ENCODE measurements around the gene IRX4.

IRX4 gene

DNA sequence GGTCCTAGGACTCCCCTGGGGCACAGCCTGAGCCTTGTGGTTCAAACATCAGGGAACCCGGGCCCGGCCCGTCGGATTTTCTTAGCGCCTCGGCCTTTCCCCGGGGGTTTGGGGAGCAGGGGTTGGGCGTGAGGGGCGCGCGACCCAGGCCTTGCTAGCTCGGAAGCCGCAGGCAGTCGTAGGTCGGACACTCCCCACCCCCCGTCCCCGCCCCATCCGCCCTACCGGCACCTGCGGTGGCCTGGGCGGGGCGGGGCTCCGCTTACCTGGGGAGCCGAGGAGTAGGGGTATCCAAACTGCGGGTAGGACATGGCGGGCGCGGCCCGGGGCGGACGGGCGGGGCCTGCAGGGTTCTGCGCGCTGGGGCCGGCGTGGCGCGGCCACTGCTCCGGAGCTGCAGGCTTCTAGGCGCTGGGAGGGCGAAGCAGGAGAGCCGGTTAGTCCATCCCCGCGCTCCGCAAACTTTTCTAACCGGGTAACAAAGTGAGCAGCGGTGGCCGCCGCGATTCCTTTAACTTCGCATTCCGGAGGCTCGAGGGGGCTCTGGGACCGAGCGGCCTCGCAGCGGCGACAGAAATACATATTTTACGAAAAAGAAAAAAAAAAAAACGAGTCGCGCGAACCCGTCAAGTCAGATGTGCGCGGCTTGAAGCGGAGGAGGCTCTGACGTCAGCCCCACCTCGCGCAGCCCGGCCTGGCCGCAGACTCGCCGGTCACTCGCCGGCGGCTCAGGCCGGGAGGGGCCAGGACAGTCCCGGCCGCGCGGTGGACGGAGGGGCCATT, at the start of gene IRX4:
IRX4 (minus strand) TSS at position 589 of the 783 bp plus-strand sequence; CDS start at position 311, 278 bp downstream.
- FAIRE-seq: no peak

DNA sequence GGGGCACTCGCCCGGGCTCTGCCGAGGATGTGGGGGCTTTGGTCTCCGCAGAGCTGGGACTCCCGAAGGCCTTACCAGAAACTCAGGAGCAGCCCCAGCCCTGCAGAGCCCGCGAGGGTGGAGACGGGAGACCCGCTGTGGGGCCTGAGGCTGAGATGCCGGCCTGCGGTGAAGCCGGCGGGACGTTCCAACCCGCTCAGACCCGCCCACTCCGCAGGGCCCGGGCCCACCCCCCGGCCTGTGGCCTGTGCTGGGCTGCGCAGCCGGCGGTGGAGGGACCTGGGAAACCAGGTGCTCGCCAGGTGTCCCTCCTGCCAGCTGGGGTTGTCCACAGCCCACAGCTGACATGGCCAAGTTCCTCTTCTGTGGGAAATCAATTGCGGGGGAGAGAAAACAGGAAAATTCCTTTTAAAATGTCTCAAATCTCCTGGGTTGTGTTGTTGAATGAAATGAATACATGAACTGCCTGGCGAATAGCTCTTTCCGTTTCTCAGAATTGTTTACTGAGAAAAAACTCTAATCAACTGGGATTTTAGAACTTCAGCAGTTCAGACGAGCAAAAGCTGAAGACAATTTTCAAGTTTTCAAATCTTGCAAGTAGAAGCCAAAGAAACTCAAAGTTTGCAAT, 49.0 kb upstream of the IRX4 start:
- no peak for FAIRE-seq

DNA sequence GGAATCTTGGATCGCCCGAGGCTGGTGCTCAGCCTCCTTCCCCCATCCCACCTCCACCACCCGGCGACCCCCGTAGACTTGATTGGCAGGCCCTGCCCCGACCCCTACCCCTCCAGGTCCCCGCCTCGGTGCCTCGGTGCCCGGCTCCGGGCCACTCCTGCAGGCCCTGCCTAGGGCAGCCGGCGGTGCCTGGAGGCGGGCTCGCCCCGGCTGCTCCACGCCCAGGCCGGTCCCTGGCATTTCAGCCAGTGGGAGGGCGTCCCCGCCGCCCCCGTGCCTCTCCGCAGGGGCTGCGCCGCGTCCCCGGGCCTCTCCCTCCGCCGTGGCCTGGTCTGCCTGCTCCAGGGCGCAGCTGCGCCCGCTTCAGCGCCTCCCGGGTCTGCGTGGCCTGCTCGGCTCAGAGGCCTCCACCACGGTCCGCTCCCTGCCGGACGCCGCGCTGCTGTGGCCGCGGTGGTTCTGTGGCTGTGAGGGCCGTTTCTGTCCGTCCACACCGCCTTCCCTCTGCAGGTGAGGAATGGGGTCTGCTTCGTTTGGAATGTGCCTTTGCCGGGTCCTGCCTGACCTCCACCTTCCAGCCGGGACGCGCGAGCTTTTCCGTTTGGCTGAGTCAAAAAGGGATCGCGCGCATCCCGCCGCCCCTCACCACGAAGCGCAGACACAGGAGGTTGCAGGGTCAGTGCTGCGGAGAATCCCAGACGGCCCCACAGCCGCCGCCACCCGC, 48.3 kb upstream of the IRX4 start:
- no peak for FAIRE-seq

DNA sequence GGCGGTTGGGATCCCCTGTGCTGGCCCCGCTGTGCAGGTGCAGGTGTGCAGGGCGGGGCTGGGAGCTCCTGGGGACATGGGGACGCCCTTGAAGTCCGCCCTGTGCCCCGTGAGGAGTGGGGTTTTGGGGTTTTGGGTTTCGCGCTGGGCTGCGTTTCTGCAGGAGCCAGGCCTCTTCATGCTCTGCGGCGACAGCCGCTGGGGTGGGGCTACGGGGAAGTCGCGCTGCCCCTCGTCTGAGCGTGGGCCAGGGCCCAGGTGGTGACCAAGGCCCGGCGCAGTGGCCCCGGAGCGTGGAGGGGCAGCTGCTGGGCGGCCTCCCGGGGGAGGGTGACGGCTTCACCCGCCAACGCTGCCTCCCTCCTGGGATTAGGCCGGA, 47.8 kb upstream of the IRX4 start:
- FAIRE-seq: no peak

DNA sequence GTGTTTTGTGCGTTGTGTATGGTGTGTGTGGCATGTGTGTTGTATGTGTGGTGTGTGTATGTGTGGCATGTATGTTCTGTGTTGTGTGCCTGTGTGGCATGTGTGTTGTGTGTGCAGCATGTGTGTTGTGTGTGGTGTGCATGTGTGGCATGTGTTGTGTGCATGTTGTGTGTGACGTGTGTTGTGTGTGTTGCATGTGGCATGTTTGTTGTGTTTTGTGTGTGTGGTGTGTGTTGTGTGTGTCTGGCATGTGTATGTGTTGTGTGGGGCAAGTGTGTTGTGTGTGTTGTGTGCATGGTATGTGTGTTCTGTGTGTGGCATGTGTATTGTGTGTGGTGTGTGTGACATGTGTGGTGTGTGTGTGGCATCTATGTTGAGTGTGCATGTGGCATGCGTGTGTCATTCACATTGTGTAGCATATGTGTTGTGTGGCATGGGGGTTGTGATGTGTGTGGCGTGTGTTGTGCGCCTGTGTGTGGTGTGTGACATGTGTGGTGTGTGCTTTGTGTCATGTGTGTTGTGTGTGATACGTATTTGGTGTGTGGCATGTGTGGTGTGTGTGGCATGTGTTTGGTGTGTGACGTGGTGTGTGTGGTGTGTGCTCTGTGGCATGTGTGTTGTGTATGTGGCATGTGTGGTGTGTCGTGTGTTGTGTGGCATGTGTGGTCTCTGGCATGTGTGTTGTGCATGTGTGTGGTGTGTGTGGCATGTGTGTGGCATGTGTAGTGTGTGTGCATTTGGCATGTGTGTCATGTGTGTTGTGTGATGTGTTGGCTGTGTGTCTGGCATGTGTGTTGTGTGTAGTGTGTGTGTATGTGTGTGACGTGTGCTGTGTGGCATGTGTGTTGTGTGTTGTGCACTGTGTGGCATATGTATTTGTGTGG, 46.6 kb upstream of the IRX4 start:
- no peak for FAIRE-seq

DNA sequence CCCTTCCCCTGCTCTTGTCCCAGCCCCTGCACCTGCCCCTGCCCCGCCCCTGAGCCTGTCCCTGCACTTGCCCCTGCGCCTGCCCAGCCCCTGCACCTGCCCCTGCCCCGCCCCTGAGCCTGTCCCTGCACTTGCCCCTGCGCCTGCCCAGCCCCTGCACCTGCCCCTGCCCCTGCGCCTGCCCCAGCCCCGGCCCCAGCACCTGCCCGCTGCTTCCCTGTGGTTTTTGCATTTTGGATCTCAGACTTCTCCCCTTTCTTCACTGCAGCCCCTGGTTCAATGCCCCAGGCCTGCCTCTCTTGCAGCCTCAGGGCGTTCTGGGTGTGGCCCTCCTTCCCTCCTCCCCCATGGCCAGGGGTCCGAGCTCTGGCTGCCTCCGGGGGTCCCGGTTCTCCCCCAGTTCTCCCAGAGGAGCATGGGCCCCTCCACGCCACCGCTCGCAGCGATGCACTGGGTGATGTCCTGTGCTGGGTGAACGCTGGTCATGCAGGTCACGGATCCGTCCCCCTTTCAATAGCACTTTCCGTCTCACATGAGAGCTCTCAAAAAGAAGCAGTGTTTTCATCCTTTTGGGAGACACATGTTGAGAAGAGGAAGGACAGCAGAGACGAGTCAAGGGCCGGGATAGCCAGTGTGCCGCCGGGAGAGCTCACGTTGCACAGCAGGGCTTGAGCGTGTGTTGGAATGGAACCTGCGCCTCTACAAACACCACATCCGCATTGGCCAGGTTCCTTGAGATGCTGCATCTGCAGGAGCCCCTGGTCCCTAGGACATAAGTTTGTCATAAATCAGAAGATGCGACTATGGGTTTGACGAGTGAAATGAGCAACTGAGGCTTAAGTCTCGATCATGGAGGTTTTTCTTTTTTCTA, 44.0 kb upstream of the IRX4 start:
- FAIRE-seq: no peak

DNA sequence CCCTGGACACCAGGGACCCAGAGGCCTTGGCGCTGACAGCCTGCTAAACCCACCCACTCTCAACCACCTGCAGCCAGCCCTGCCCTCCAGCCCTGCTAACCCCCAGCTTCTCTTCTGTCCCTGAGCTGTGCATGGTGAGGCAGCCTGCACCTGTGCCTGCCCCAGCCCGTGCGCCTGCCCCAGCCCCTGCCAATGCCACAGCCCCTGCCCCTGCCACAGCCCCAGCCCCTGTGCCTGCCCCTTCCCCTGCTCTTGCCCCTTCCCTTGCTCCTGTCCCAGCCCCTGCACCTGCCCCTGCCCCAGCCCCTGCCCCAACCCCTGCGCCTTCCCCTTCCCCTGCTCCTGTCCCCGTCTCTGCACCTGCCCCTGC, 43.3 kb upstream of the IRX4 start:
- FAIRE-seq: no peak

DNA sequence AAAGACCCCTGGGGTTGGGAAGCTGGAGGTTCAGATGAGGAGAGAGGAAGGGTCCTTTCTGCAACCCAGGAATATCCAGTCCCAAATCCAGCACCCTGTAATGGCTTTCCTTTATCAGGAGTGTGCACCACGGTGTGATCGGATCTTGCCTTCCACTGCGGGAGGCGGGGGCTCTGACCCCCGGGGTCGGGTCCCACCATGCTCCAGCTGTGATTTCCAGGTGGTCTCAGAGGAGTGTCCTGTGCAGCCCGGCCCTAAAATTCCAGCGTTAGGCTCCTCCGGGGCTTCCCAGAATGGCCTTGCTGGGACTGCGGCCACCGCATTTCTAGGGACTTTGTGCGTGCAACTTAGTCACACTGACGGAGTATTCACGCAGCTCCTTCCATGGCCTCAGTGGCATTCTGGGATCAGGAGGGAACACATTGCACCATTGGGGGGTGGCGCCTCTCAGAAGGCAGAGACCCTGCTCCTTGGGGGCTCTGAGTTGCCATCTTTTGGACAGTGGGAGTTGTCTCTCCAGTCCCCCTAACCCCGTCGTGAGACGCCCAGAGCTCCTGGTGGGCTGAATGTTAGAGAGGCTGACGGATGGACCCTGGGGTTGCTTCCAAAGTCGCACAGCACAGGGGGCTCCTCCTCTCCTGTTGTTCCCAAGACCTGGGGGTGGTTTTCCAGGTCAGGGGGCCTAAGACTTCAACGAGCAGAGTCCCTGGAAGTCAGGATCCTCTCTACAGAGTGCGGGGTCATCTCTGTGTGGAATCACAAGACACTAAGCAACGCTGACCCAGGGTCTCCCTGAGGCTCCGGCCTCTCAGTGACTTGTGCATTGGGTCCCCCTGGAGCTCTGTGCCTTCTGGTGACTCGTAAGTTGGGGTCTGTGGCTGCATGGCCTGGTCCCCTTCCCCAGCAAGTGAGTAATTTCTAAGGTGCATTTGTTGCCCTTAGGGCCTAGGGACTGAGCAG, 42.7 kb upstream of the IRX4 start:
- no peak for FAIRE-seq

DNA sequence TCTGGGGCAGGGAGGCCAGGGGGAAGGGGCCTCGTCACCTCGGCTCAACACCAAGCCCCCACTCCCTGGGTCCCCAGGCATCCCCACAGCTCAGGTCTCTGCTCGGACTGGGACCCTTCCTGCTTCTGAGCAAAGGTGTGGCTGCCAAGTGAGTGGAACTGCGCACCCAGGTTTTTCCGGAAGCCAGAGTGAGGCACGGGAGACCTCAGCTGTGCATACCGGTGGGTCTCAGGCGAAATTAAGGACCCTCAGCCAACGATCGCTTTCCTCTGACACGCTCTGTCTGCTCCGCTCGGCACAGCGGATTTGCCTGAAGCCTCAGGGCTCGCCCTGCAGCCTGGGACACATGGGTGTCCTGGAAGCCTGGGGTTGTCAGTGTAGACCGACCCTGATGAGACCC, 41.0 kb upstream of the IRX4 start:
- FAIRE-seq: no peak

DNA sequence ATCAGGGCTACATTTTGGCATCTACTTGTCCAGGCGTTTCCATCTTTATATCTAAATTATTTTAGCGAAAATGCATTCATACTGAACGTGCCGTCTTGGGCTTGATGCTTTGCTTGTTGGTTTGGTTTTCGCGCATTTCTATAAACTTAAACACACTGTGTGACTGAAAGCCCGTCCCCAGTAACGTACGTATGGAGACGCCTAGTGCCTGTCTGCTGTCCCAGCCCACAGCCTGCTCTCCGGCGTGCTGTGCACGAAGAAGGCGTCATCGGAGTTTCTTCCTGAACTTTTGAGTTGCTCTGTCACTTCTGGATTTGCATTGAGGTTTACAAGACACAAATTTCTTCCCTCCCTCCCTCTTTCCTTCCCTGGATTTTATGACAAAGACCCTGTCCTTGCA, 40.6 kb upstream of the IRX4 start:
- FAIRE-seq: no peak

DNA sequence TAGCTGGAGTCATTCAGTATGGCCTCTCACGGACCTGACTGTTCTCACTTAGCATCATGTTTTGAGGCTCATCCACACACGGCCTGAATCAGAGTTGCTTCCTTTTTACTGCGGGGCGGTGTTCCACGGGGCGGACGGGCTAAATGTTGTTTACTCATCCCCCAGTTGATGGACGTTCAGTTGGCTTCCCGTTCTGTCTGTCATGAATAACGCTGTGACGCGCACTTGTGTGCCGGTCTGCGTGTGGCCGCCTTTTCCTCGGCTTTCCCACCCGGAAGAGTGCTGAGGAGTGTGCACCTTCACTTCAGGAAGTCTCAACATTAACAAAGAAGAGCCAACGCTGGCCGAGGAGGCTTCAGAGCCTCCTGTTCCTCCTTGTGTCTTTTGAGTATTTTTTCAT, 39.0 kb upstream of the IRX4 start:
- FAIRE-seq: no peak

DNA sequence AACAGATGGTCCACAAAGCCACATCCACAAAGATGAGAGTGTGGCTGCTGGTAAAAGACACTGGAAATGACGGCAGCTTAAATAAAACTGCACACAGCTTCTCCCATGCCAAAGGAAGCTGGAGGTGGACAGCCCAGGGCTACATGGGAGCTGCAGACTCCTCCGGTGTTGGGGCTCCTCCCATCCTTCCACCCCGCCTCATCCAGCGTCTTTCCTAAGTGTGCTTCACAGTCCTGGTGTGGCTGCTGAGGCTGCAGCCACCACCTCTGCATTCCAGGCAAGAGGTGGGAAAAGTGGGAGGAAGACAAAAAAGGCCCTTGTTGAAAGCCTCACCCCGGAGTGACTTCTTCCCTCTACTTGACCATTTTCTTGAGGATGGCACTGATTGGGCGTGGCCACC, 37.0 kb upstream of the IRX4 start:
- FAIRE-seq: no peak

DNA sequence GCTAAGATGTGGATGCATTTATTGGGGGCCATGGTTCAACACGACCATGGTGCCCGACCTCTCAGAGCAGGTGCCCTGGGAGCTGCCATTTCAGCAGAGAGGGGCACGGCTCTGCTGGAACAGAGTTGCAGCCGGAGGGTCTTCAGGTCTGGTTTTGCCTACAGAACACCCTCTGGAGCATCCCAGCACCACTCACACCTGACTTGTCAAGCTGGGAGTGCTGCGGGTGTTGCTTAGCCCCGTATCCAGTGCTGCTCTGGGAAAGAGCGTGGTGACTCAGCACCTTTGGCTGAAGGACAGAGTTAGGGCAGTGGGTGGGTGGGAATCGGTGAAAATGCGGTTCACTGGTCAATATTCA, 36.5 kb upstream of the IRX4 start:
- FAIRE-seq: no peak

DNA sequence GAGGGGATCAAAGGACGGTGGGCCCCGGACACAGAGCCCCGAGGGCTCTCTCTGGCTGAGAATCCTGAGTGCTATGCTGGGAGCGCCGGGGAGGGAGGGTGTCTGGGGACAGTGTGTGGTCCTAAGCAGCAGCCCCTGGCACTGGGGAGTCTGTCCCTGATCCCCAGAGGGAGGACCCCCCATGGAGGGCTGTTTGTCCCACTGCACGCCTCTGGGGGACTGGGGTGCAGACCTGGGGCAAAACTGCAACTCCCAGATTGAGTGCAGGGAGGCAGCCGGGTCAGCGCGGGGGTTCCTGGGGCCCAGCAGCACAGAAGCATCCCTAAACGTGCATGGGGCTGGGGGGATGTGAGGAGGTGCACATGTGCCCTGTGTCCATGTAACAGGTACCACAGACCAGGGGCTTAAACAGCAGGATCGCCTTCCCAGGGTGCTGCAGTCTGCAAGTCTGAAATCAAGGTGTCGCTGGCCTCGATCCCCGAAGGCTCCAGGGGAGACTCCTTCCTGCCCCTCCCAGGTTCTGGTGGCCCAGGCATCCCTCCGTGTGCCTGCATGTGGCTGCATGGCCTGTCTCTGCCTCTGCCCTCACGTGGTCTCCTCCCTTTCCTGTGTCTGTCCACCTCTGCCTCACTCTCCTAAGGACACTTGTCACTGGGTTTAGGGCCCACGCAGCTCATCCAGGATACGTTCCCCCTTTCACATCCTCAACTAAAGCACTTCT, 35.9 kb upstream of the IRX4 start:
- no peak for FAIRE-seq

DNA sequence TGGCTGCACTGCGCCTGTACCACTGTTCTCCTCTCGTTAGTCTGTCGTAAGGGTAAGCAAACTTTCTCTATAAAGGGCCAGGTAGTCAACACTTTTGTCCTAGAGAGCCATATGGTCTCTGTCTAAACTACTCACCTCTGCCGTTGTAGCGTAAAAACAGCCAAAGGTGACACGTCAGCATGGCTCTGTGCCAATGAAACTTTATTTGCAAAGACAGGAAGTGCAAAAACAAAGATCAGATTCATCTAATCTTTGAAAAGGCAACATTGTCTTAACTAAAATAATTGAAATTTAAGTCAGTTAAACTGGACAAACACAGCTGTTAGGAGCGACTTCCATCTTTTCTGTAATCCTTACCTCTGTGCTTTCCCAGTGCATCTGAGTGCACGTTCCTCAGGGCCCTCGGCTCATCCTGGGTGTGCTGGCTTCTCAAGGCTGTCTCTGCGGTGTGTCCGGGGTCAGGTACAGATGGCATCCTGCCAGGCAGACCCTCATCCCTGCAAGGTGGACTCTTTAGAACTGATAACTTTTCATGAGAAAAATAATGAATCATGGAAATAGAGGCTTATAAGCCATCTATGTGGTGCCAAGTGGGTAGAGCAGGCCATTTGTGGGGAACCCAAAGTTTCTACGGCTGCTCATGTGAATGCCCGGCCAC, 35.2 kb upstream of the IRX4 start:
- FAIRE-seq: no peak

DNA sequence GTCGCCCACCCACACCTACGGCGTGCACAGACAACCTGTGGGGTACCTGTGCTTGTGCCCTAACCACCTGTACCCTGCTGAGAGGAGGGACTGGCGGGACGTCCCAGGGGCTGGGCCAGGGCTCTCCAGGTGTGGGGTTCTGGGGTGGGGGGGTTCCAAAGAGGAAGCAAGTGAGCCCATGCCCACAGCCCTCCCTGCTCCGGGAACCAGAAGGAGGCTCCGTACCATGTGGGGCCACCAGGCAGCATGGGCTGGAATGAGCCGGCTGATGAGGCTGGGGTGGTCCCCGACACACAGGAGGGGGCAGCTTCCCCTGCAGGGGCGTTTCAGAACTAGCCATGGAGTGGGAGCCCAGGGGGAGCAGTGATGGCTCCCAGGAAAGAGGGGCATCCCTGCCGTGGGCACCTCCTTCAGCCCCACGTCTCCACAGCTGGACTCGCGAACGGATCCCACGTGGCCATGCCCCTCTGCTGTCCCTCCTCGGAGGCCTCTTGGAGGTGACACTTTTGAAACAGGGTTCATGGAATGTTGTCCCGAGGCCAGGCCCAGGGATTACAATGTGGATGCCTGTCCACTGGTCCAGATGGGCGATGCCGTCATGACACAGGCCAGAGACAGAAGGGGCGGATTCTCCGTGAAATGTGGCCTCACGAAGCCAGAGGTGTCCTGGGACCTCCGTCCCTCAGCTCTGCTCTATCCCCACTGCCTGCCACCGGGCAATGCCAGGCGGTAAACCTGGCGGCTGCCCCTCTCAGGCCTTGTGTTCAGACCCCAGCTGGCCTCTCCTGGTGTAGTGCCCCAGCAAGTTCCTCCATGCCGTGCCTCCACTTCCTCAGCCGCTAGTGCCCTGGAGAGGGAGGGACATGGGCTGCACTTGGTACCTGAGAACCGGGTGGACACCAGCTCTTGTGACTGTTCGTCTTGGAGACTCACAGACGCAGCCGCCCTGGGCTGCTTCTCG, 33.6 kb upstream of the IRX4 start:
- FAIRE-seq: no peak

DNA sequence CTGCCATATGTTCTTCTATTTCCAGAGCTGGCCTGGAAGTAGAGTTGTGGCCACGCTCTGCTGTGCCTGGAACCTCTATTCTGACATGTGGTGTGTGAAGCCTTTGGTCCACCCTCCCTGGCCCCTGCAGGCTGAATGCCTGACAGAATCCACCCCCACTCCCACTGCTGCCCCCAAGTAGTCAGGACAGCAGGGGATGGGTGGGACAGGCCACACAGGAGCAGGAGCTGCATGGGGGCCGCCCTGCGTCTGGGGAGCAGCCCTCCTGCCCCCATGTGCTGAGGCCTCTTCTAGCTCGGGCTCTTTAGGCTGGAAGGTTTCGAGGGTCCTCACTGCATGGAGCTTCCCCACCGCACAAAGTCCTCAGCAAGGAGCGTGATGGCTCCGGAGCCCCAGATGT, 32.6 kb upstream of the IRX4 start:
- FAIRE-seq: no peak

DNA sequence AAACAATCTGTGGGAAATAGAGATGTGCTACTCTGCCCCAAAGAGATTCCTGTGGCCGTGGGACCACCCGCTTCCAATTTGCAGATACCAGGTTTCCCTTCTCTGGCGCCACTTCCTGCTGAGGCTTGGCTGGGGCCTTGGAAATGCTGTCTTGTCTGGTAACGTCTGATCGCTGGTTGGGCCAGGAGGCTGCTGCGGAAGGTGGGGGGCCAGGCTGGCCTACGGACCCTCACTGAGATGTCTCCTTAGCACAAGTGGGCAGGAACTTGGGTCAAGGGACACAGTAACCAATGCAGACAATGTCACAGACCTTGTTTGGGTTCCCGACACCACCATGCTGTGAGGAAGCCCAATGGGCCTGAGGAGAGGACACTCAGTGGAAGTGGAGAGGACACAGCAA, 31.7 kb upstream of the IRX4 start:
- FAIRE-seq: no peak

DNA sequence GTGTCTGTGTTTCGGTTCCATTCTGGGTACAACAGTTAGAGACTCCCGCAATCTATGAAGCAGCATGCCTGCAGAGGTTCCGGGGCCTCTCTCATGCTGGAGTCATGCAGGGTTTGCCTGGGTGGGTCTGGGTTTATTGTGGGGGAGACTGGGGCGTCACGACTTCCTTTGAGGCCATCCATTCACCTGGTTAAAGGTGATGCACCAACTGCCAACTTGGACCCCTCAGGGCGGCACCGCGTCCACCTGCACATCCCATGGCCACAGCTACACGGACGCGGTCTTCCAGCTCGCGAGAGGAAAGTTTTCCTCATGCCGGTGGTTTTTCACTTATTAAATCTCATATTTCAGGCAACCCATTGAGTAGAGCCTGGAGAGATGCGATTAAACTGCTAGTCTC, 30.9 kb upstream of the IRX4 start:
- FAIRE-seq: no peak

All from G401.6 (cell line).